Lung (tissue), 12 donors: ENCODE data around the gene NKPD1. TPM values are rescaled to one million over a fixed set of nuclear protein-coding genes. Genes with fewer than 3 reads are reported as not detected.

ENCODE experiments used
- ATAC-seq: fragments of 200-7000 bp; cut with Tn5 transposase; one replicate; pipeline ENCODE4 v1.9.1; 2020; ENCODE audit warnings: moderate number of reproducible peaks; ENCODE audit not compliant: insufficient read depth, low FRiP score
- DNase-seq, 3 donors: peaks; one replicate each; pipeline ENCODE4 v3.0.0-alpha.2; 2013 to 2017
- H3K27ac ChIP-seq, 2 donors: one replicate each; pipeline ENCODE4 v1.5.1; 2013; ENCODE audit warnings: mild to moderate bottlenecking in 2 of 2, moderate library complexity in 2 of 2, control low read depth in 1 of 2, inconsistent platforms in 1 of 2, low read depth in 1 of 2, low read length in 1 of 2
- H3K27me3 ChIP-seq, 3 donors: one replicate each; pipeline ENCODE4 v1.5.1; 2013; ENCODE audit warnings: low read length in 2 of 3; ENCODE audit not compliant: control insufficient read depth in 3 of 3, insufficient read depth in 3 of 3
- H3K36me3 ChIP-seq, 4 donors: one replicate each; pipeline ENCODE4 v1.5.1; 2013; ENCODE audit warnings: low read length in 4 of 4, mild to moderate bottlenecking in 1 of 4, moderate library complexity in 1 of 4; ENCODE audit not compliant: control insufficient read depth in 4 of 4, insufficient read depth in 4 of 4
- H3K4me1 ChIP-seq, 5 donors: one replicate each; pipeline ENCODE4 v1.5.1; 2013; ENCODE audit warnings: low read length in 5 of 5, mild to moderate bottlenecking in 2 of 5, moderate library complexity in 1 of 5; ENCODE audit not compliant: control insufficient read depth in 5 of 5, insufficient read depth in 5 of 5
- H3K4me3 ChIP-seq: one replicate; pipeline ENCODE4 v1.5.1; 2013; ENCODE audit warnings: mild to moderate bottlenecking, control low read depth, moderate library complexity
- H3K9ac ChIP-seq, 2 donors: one replicate each; pipeline ENCODE4 v1.5.1; 2013; ENCODE audit warnings: low read length in 2 of 2, control low read depth in 1 of 2; ENCODE audit not compliant: insufficient read depth in 1 of 2
- H3K9me3 ChIP-seq, 4 donors: one replicate each; pipeline ENCODE4 v1.5.1; 2013; ENCODE audit warnings: low read length in 3 of 4, mild to moderate bottlenecking in 1 of 4, moderate library complexity in 1 of 4; ENCODE audit not compliant: control insufficient read depth in 4 of 4, insufficient read depth in 3 of 4
- CTCF ChIP-seq: IDR thresholded peaks from 2 replicates; pipeline ENCODE4 v1.5.1; 2012; ENCODE audit warnings: mild to moderate bottlenecking; ENCODE audit errors: control extremely low read depth, extremely low read depth
- WGBS, 2 donors: extraction: QIAGEN DNeasy Blood & Tissue Kit; methylation state at CpG; one replicate each; pipeline ENCODE4 v1.1.7; 2013; 5-methylcytosine and 5-hydroxymethylcytosine counted together
- polyA plus RNA-seq, 2 donors: library from polyadenylated mRNA; stranded (reverse); fragments of 200-250 nt; gene quantifications; one replicate each; pipeline ENCODE4 v1.2.1, GENCODE V29; 2013
- total RNA-seq, 2 donors: library from RNA; depleted of rRNA in 1 of 2; stranded (reverse); fragments of >200 nt in 1 of 2; gene quantifications; one replicate each; pipeline ENCODE4 v1.2.1, GENCODE V29; 2014 to 2021
- donor health status: control.
- donor health status: control.
- donor health status: Bipolar disorder and iron deficiency.
- donor health status: healthy.
- donor health status: DM: yes; HTN: yes; CAD: no.

NKPD1 gene
- total and polyA plus RNA-seq, 4 donors: 0.06 to 0.08 (median 0.07) TPM; not detected in 1

- 87 to 93% methylated on average over 8 of the region's 8 CpGs for WGBS, 2 donors
- peaks cover 0 to 11% (median 4%) of the 10 kb centered on the region in 5 donors for H3K4me1 ChIP-seq
Measured at GRCh38 chr19:45133661-45134060, 27.1 kb downstream of the NKPD1 start.

GRCh38 chr19:45130888-45131615, 29.7 kb downstream of the NKPD1 start:
- WGBS, 2 donors: 68 to 81% methylated on average over 13 of the region's 13 CpGs
- H3K27ac ChIP-seq: no peak overlapping the region

More at GRCh38 chr19:45133661-45134060, 27.1 kb downstream of the NKPD1 start:
- H3K27me3 ChIP-seq: no peaks in the 10 kb centered on the region
- no peak overlapping the region for H3K4me3 ChIP-seq
- no peak overlapping the region for H3K9ac ChIP-seq
- H3K27ac ChIP-seq: no peak overlapping the region
- no peak for ATAC-seq
- no peak for DNase-seq
- no peak for TF ChIP-seq CTCF
- no peaks in the 10 kb centered on the region for H3K9me3 ChIP-seq
- no peaks in the 10 kb centered on the region for H3K36me3 ChIP-seq

DNA sequence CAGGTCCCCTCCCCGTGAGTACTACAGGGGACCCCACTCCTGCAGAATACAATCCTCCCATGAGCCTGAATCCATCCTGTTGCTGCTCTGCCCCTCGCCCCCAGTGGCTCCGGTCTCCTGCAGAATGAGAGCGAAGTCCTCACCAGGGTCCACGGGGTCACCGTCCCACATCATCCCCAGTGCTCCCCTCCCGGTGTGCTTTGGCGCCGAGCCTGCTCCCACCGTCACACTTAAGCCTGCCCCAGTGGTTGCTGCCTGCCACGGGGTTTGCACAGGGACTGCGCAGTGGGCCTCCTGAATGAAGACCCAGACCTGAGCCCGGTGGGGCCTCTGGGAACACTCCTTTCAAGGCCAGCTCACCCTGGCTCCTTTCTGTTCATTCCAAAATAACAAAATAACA, 30.5 kb downstream of the NKPD1 start:
- no peaks in the 10 kb centered on the region for H3K36me3 ChIP-seq
- H3K27me3 ChIP-seq: no peaks in the 10 kb centered on the region
- WGBS, 2 donors: 89 to 93% methylated on average over 13 of the region's 13 CpGs
- H3K9me3 ChIP-seq: no peaks in the 10 kb centered on the region
- no peak overlapping the region for H3K4me3 ChIP-seq
- H3K27ac ChIP-seq: no peak overlapping the region
- H3K9ac ChIP-seq: no peak overlapping the region
- no peak for TF ChIP-seq CTCF
- no peak for DNase-seq
- no peak for ATAC-seq
- H3K4me1 ChIP-seq: no peaks in the 10 kb centered on the region

More at GRCh38 chr19:45130888-45131615, 29.7 kb downstream of the NKPD1 start:
- no peak overlapping the region for H3K9ac ChIP-seq
- H3K4me3 ChIP-seq: no peak overlapping the region
- ATAC-seq: no peak
- TF ChIP-seq CTCF: no peak
- H3K9me3 ChIP-seq: no peaks in the 10 kb centered on the region
- no peaks in the 10 kb centered on the region for H3K4me1 ChIP-seq
- DNase-seq: no peak
- H3K27me3 ChIP-seq: no peaks in the 10 kb centered on the region
- H3K36me3 ChIP-seq: no peaks in the 10 kb centered on the region

GRCh38 chr19:45128806-45129205, 32.0 kb downstream of the NKPD1 start:
- ATAC-seq: no peak

More at GRCh38 chr19:45128806-45129205, 32.0 kb downstream of the NKPD1 start:
- H3K9me3 ChIP-seq: no peaks in the 10 kb centered on the region
- peaks cover 0 to 2% (median 0%) of the 10 kb centered on the region in 5 donors for H3K4me1 ChIP-seq
- 94 to 95% methylated on average over 5 of the region's 5 CpGs for WGBS, 2 donors
- no peak for DNase-seq
- H3K36me3 ChIP-seq: no peaks in the 10 kb centered on the region
- no peaks in the 10 kb centered on the region for H3K27me3 ChIP-seq
- no peak overlapping the region for H3K4me3 ChIP-seq
- H3K27ac ChIP-seq: no peak overlapping the region
- H3K9ac ChIP-seq: no peak overlapping the region
- TF ChIP-seq CTCF: no peak
